Measurements from ENCODE around the gene CERS5. TPM values are rescaled to one million over a fixed set of nuclear protein-coding genes. Genes with fewer than 3 reads are reported as not detected.

The CERS5 gene
- polyA plus RNA-seq, 1 of the 3 experiments (the other 2 are of a cell fraction): 56.9 TPM

- Histone ChIP-seq H3K4me2 (no peak overlapping the region), H3K9ac (no peak overlapping the region), H3K27me3 (ENCODE audit: insufficient read depth) (no peaks in the 10 kb centered on the region), H3K27ac (ENCODE audit: low read depth in 2 of 2, low read length in 1 of 2) (no peak overlapping the region), H3K4me1 (ENCODE audit: control insufficient read depth in 1 of 2, insufficient read depth in 2 of 2, low read depth in 1 of 2, low read length in 1 of 2) (no peaks in the 10 kb centered on the region), H3F3A (replicated peaks; ENCODE audit: insufficient read depth) (peaks cover 5% of the 10 kb centered on the region), H3K9me2 (no peaks in the 10 kb centered on the region), H4K20me1 (ENCODE audit: insufficient read depth) (no peaks in the 10 kb centered on the region), H3K79me2 (ENCODE audit: insufficient read depth) (peaks cover 44% of the 10 kb centered on the region), H3K9me3 (no peaks in the 10 kb centered on the region), H3K36me3 (replicated peaks in 1 of 2; ENCODE audit: control insufficient read depth in 1 of 2, insufficient read depth in 2 of 2, low read length in 1 of 2) (peaks cover 15 to 26% of the 10 kb centered on the region in 2 experiments), H3K4me3 (ENCODE audit: low read depth in 2 of 2, low read length in 1 of 2) (no peak overlapping the region), H2AFZ (ENCODE audit: low read depth) (no peak overlapping the region)
- TF ChIP-seq, protein P1, sequence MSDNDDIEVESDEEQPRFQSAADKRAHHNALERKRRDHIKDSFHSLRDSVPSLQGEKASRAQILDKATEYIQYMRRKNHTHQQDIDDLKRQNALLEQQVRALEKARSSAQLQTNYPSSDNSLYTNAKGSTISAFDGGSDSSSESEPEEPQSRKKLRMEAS (IDR thresholded peaks at IDR 0.05; ENCODE audit: low read depth): no peak
- TF ChIP-seq TCF12 (IDR thresholded peaks at IDR 0.05) (no peak), IRF3 (IDR thresholded peaks at IDR 0.05; ENCODE audit: low read depth, low read length) (no peak), MEF2A (IDR thresholded peaks at IDR 0.05; ENCODE audit: borderline replicate concordance, low read depth) (no peak), RCOR1 (IDR thresholded peaks at IDR 0.05; ENCODE audit: low read length) (no peak), EP300 (IDR thresholded peaks at IDR 0.05; ENCODE audit: borderline replicate concordance in 1 of 2, low read depth in 1 of 2, low read length in 1 of 2) (no peak), ELF1 (IDR thresholded peaks at IDR 0.05) (no peak), FOXJ3 (CRISPR knock-in tag; IDR thresholded peaks at IDR 0.05) (no peak), GATA2 (CRISPR knock-in tag; IDR thresholded peaks at IDR 0.05) (no peak), SIN3A (IDR thresholded peaks at IDR 0.05; ENCODE audit: borderline replicate concordance, low read depth, low read length) (no peak)
- TF ChIP-seq, protein P2, sequence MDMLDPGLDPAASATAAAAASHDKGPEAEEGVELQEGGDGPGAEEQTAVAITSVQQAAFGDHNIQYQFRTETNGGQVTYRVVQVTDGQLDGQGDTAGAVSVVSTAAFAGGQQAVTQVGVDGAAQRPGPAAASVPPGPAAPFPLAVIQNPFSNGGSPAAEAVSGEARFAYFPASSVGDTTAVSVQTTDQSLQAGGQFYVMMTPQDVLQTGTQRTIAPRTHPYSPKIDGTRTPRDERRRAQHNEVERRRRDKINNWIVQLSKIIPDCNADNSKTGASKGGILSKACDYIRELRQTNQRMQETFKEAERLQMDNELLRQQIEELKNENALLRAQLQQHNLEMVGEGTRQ (IDR thresholded peaks at IDR 0.05; ENCODE audit: borderline replicate concordance, low read depth, low read length): no peak
- DNase-seq: no peak
- WGBS (ENCODE audit: low lambda C conversion rate): 96% methylated on average over 3 of the region's 3 CpGs
- ChIA-PET CTCF (interaction anchor here (1.2 to 10.9 kb wide), 3 partner anchors 10 to 55 kb away, joined by 3 to 84 read pairs (median 6); partner anchors contain the start of genes COX14 and SMARCD1), POLR2A (interaction anchor here (1.1 kb wide), 1 partner anchor 9 kb away, joined by 3 read pairs; the partner anchor contains the start of gene COX14)
These were observed 46.2 kb downstream of the CERS5 start for GRCh38 chr12:50120953-50121352.

GRCh38 chr12:50120521-50120920, 46.6 kb downstream of the CERS5 start:
- no peak overlapping the region for H3K4me2 ChIP-seq
- peaks cover 15 to 27% of the 10 kb centered on the region in 2 experiments for H3K36me3 ChIP-seq (replicated peaks in 1 of 2; ENCODE audit: control insufficient read depth in 1 of 2, insufficient read depth in 2 of 2, low read length in 1 of 2)
- CTCF ChIA-PET: interaction anchor here (1.2 to 10.9 kb wide), 3 partner anchors 9 to 55 kb away, joined by 3 to 84 read pairs (median 6); partner anchors contain the start of genes COX14 and SMARCD1
- TF ChIP-seq RXRA (IDR thresholded peaks at IDR 0.05; ENCODE audit: borderline replicate concordance, low read depth) (no peak), GATA2 (CRISPR knock-in tag; IDR thresholded peaks at IDR 0.05) (no peak), POLR2AphosphoS5 (IDR thresholded peaks at IDR 0.05; ENCODE audit: low read depth, low read length) (no peak), RFX5 (IDR thresholded peaks at IDR 0.05; ENCODE audit: low read length) (no peak), TCF12 (IDR thresholded peaks at IDR 0.05) (no peak), ELF1 (IDR thresholded peaks at IDR 0.05) (no peak), FOSL2 (IDR thresholded peaks at IDR 0.05; ENCODE audit: borderline replicate concordance, low read depth) (no peak), CHD2 (IDR thresholded peaks at IDR 0.05; ENCODE audit: low read length, partially characterized antibody) (no peak), ZBTB33 (IDR thresholded peaks at IDR 0.05; ENCODE audit: borderline replicate concordance, low read depth) (no peak), TEAD4 (IDR thresholded peaks at IDR 0.05; ENCODE audit: borderline replicate concordance, insufficient read depth) (no peak)
- TF ChIP-seq, protein P3, sequence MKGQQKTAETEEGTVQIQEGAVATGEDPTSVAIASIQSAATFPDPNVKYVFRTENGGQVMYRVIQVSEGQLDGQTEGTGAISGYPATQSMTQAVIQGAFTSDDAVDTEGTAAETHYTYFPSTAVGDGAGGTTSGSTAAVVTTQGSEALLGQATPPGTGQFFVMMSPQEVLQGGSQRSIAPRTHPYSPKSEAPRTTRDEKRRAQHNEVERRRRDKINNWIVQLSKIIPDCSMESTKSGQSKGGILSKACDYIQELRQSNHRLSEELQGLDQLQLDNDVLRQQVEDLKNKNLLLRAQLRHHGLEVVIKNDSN (IDR thresholded peaks at IDR 0.05; ENCODE audit: borderline replicate concordance, low read depth): no peak
- TF ChIP-seq, protein P4, sequence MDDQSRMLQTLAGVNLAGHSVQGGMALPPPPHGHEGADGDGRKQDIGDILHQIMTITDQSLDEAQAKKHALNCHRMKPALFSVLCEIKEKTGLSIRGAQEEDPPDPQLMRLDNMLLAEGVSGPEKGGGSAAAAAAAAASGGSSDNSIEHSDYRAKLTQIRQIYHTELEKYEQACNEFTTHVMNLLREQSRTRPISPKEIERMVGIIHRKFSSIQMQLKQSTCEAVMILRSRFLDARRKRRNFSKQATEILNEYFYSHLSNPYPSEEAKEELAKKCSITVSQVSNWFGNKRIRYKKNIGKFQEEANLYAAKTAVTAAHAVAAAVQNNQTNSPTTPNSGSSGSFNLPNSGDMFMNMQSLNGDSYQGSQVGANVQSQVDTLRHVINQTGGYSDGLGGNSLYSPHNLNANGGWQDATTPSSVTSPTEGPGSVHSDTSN (IDR thresholded peaks at IDR 0.05): no peak
- TF ChIP-seq, protein P1 (IDR thresholded peaks at IDR 0.05; ENCODE audit: low read depth): no peak

More at GRCh38 chr12:50120521-50120920, 46.6 kb downstream of the CERS5 start:
- Histone ChIP-seq H3K79me2 (ENCODE audit: insufficient read depth) (peaks cover 47% of the 10 kb centered on the region), H3K9ac (no peak overlapping the region), H3K4me1 (ENCODE audit: control insufficient read depth in 1 of 2, insufficient read depth in 2 of 2, low read depth in 1 of 2, low read length in 1 of 2) (no peaks in the 10 kb centered on the region), H3K4me3 (ENCODE audit: low read depth in 2 of 2, low read length in 1 of 2) (no peak overlapping the region), H4K20me1 (ENCODE audit: insufficient read depth) (no peaks in the 10 kb centered on the region), H3F3A (replicated peaks; ENCODE audit: insufficient read depth) (peaks cover under 1% of the 10 kb centered on the region), H3K9me3 (no peaks in the 10 kb centered on the region), H3K27ac (ENCODE audit: low read depth in 2 of 2, low read length in 1 of 2) (no peak overlapping the region), H3K27me3 (ENCODE audit: insufficient read depth) (no peaks in the 10 kb centered on the region), H3K9me2 (no peaks in the 10 kb centered on the region), H2AFZ (ENCODE audit: low read depth) (no peak overlapping the region)
- POLR2A ChIA-PET: interaction anchor here (0.8 to 1.1 kb wide), 2 partner anchors 8 to 36 kb away, joined by 3 read pairs; partner anchors contain the start of gene COX14
- no peak for DNase-seq
- WGBS (ENCODE audit: low lambda C conversion rate): 95% methylated on average over 3 of the region's 3 CpGs
